ENCODE measurements around the gene GOT2. TPM values are rescaled to one million over a fixed set of nuclear protein-coding genes. Genes with fewer than 3 reads are reported as not detected.

Gene GOT2
- total and polyA plus RNA-seq, 10 donors: 26.8 to 59.2 (median 41.0) TPM

DNA sequence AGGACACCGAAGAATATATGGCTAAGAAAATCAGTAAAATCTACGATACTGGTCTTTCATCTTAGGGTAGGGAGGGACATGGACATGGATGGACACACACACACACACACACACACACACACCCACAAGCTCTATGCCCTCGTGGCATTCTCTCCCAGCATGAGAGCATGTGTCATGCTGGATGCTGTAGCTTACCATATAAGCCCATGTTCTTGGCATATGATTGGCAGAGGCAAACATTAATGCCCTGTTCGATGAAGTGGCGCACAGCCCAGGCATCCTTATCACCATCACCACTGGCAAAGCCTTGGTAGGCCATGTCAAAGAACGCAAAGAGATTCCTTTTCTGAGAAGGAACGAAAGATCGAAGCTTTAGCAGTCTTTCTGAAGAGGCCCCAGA lies 17.6 kb downstream of the GOT2 start:
- TF ChIP-seq POLR2A (IDR thresholded peaks at IDR 0.05) (no peak), POLR2AphosphoS5 (IDR thresholded peaks at IDR 0.05) (no peak)
- TF ChIP-seq, protein P1, sequence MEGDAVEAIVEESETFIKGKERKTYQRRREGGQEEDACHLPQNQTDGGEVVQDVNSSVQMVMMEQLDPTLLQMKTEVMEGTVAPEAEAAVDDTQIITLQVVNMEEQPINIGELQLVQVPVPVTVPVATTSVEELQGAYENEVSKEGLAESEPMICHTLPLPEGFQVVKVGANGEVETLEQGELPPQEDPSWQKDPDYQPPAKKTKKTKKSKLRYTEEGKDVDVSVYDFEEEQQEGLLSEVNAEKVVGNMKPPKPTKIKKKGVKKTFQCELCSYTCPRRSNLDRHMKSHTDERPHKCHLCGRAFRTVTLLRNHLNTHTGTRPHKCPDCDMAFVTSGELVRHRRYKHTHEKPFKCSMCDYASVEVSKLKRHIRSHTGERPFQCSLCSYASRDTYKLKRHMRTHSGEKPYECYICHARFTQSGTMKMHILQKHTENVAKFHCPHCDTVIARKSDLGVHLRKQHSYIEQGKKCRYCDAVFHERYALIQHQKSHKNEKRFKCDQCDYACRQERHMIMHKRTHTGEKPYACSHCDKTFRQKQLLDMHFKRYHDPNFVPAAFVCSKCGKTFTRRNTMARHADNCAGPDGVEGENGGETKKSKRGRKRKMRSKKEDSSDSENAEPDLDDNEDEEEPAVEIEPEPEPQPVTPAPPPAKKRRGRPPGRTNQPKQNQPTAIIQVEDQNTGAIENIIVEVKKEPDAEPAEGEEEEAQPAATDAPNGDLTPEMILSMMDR (IDR thresholded peaks at IDR 0.05 in 8 of 11, conservative IDR thresholded peaks at IDR 0.05 in 3 of 11): no peak
- Histone ChIP-seq H3K27me3 (replicated peaks in 1 of 7) (no peaks in the 10 kb centered on the region), H3K36me3 (peaks cover 5 to 100% (median 87%) of the 10 kb centered on the region in 6 donors), H3K27ac (no peak overlapping the region), H3K4me1 (no peaks in the 10 kb centered on the region), H3K4me3 (no peak overlapping the region), H3K9me3 (no peaks in the 10 kb centered on the region)
- 95 to 97% (median 95%) methylated on average over 8 of the region's 8 CpGs for WGBS, 5 donors
- DNase-seq: no peak
- intact Hi-C loops (cut with DNase I; ENCODE audit: low total_unique reads): no loop called here

DNA sequence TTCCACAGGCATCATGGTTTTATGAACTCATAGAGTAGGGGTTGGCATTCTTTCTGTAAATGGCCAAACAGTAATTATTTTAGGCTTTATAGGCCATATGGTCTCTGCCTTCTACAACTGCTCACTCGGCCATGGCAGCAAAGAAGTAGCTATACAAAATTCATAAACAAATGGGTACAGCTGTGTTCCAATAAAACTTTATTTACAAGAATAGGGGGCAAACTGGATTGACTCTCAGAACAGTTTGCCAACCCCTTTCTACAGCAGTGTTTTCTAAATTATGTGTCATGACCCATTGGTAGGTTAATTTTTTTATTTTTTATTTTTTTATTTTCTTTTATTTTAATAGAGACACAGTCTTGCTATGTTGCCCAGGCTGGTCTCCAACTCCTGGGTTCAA lies 20.4 kb downstream of the GOT2 start:
- Histone ChIP-seq H3K27ac (no peak overlapping the region), H3K9me3 (no peaks in the 10 kb centered on the region), H3K4me3 (no peak overlapping the region), H3K36me3 (peaks cover 0 to 100% (median 75%) of the 10 kb centered on the region in 6 donors), H3K27me3 (replicated peaks in 1 of 7) (no peaks in the 10 kb centered on the region), H3K4me1 (no peaks in the 10 kb centered on the region)
- 89 to 100% (median 90%) methylated on average over 1 of the region's 1 CpG for WGBS, 5 donors
- TF ChIP-seq POLR2AphosphoS5 (IDR thresholded peaks at IDR 0.05) (no peak), POLR2A (IDR thresholded peaks at IDR 0.05) (no peak)
- TF ChIP-seq, protein P1 (IDR thresholded peaks at IDR 0.05 in 8 of 11, conservative IDR thresholded peaks at IDR 0.05 in 3 of 11): no peak
- no peak for DNase-seq
- intact Hi-C loops (cut with DNase I; ENCODE audit: low total_unique reads): no loop called here

DNA sequence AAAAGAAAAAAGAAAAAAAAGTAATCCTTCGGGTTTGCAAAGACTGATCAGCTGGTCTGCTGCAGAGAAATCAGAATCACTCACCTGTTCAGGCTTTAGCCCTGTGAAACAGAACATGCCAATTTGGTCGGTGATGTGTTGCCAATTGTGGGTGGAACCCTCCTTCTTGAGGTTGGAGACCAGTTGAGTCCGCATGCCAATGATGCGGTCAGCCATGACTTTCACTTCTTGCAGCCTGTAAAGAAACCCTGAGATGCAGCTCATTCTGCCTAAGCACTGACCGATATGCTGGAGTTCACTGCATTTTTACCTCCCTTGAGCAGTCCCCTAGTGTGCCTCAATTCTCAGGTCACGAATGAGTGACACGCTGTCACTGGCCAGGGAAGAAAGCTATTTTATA lies 24.8 kb downstream of the GOT2 start:
- TF ChIP-seq, protein P1 (IDR thresholded peaks at IDR 0.05 in 8 of 11, conservative IDR thresholded peaks at IDR 0.05 in 3 of 11): no peak
- H3K4me3 ChIP-seq: no peak overlapping the region
- H3K36me3 ChIP-seq: peaks cover 0 to 92% (median 54%) of the 10 kb centered on the region in 6 donors
- DNase-seq: no peak
- H3K9me3 ChIP-seq: no peaks in the 10 kb centered on the region
- no peaks in the 10 kb centered on the region for H3K4me1 ChIP-seq
- intact Hi-C loops (cut with DNase I; ENCODE audit: low total_unique reads): no loop called here
- WGBS, 5 donors: 86 to 95% (median 92%) methylated on average over 7 of the region's 7 CpGs
- no peaks in the 10 kb centered on the region for H3K27me3 ChIP-seq (replicated peaks in 1 of 7)
- H3K27ac ChIP-seq: no peak overlapping the region

DNA sequence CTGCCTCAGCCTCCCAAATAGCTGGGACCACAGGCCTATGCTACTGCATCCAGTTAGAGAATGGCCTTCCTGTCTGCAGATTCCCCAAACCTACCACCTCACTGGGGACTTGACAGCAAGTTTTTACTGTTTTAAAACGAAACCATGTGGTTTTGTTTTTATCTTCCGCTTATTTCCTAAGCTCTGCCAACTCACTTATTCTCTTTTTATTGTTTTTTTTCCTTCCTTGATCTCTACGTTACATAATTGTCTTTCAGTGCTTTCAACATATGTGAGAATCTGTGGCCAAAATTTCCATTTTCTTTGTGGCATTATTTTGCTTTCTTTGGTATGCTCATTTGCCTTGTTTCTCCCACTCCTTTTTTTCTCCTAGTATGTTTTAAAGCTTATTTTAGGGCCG lies 35.0 kb downstream of the GOT2 start:
- DNase-seq: no peak
- TF ChIP-seq POLR2AphosphoS5 (IDR thresholded peaks at IDR 0.05) (no peak), POLR2A (IDR thresholded peaks at IDR 0.05) (no peak)
- TF ChIP-seq, protein P1 (IDR thresholded peaks at IDR 0.05 in 8 of 11, conservative IDR thresholded peaks at IDR 0.05 in 3 of 11): no peak
- H3K4me1 ChIP-seq: no peaks in the 10 kb centered on the region
- H3K36me3 ChIP-seq: no peaks in the 10 kb centered on the region
- WGBS, 5 donors: 52 to 65% (median 57%) methylated on average over 4 of the region's 4 CpGs
- intact Hi-C loops (cut with DNase I; ENCODE audit: low total_unique reads): no loop called here
- H3K4me3 ChIP-seq: no peak overlapping the region
- no peaks in the 10 kb centered on the region for H3K27me3 ChIP-seq (replicated peaks in 1 of 7)
- no peak overlapping the region for H3K27ac ChIP-seq
- no peaks in the 10 kb centered on the region for H3K9me3 ChIP-seq

All from spleen (tissue), 11 donors.